Embryonic facial prominence (tissue), 1 donor: Measurements from ENCODE around the gene PKP1.

Source experiments
- DNase-seq: peaks from one replicate; pipeline ENCODE4 v3.0.0-alpha.2; 2016; ENCODE audit errors: extremely low spot score

PKP1 gene

GRCh38 chr1:201328576-201328975, 45.3 kb downstream of the PKP1 start:
- no peak for DNase-seq

- DNase-seq = no peak
Observed at GRCh38 chr1:201329286-201329685, 46.0 kb downstream of the PKP1 start.

DNA sequence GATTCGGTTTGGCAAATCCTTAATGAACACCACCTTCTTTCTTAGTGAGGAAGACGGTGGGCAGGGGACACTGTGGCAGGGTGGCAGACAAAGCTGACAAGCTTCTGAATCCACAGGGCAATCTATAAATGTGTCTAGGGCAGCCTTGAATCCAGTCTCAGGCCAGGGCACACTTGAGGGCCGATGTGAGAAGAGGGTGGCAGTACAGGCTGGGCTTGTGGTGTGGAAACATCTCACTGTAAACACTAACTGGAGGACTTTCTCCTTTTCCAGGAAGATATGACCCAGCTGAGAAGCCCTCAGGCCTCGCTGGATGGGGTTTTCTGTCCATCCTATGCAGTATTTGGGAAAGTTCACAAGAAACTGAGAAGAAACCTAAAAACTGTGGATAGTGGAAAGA, 46.5 kb downstream of the PKP1 start:
- no peak for DNase-seq

GRCh38 chr1:201330541-201330940, 47.2 kb downstream of the PKP1 start:
- DNase-seq = no peak

DNA sequence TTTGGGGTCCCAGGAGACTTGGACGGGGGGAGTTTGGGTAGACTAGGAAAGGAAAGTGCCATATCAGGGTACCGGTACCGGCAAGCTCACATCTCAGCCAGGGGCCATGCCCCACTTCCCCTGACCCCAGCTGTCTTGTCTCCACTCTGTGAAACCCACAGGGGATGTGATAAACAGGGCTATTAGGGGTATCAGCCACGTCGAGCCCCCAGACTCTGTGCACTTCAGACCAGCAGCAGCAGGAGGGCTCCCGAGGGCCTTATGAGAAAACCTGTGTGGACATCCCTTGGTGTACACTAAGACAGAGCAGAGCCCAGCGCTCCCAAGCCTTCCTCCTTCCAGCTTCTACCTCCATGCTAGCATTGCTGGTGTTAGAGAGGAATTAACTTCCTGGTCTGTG, 47.9 kb downstream of the PKP1 start:
- no peak for DNase-seq

GRCh38 chr1:201332021-201332420, 48.7 kb downstream of the PKP1 start:
- DNase-seq = no peak

GRCh38 chr1:201332616-201333335, 49.5 kb downstream of the PKP1 start:
- no peak for DNase-seq

- DNase-seq = no peak
Observed at GRCh38 chr1:201334325-201335173, 51.2 kb downstream of the PKP1 start.

GRCh38 chr1:201335174-201335870, 52.0 kb downstream of the PKP1 start:
- no peak for DNase-seq

DNA sequence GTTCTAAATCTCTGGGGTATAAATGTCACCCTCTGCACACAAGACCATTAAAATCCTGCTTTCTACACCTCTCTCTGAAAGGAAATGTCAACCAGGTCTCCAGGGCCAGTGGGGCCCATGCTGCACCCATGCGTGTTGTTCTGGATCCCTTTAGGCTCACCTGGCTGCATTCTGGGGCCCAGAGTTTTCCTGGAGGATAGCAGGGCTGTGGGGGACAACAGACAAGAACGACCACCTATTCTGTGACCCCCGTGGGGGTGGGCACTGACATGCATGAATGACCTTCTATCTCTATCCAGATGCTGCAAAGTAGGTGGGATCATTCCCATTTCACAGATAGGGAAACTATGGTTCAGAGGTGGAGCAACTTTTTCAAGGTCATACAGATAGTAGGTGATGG, 52.6 kb downstream of the PKP1 start:
- no peak for DNase-seq

DNA sequence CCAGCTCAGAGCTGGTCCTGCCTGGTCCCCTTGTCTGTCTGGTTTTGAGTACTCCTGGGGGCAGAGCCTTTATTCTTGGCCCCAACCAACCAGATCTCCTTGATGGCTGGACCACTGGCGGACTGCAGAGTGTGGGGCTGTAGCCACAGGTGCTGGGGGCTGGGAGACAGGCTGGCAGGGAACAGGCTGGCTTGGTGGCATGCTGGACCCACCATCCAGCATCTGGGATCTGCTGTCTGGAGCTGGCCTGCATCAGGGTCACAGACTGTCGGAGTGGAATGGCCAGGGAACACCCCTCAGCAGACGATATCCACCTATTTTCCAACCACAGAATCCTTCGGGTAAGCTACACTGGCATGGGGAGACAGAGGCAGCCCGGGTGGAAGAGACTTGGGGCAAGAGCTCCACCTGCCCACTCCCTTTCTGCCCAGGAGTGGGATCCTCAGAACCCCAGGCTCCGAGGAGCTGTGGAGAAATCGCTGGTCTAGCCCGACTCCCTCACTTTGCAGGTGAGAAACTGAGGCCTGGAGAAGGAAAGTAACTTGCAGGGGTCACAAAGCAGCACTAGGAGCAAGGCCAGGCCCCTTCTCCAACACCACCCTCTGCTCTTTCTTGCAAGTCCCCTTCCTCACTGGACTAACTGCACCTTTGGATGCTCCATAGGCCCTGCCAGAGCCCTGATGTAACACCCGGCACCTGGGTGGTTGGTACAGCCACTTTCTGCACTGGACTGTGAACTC, 53.6 kb downstream of the PKP1 start:
- DNase-seq = no peak

- no peak for DNase-seq
Observed at GRCh38 chr1:201341377-201341776, 58.1 kb downstream of the PKP1 start.

- no peak for DNase-seq
Observed at GRCh38 chr1:201344206-201345080, 61.1 kb downstream of the PKP1 start.

DNA sequence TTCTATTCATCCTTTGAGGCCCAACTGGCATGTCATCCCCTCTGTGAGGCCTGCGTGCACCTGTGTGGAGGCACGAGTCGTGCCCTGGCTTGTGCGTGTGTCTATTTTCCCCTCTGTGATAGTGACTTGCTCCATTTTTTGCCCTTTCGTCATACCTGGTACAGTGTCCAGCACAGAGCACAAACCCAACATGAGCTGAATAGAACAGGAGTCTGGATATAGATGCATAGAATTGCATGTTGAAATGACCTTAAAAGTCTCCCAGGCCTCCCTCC, 61.7 kb downstream of the PKP1 start:
- DNase-seq = no peak

GRCh38 chr1:201346337-201346939, 63.1 kb downstream of the PKP1 start:
- no peak for DNase-seq

DNA sequence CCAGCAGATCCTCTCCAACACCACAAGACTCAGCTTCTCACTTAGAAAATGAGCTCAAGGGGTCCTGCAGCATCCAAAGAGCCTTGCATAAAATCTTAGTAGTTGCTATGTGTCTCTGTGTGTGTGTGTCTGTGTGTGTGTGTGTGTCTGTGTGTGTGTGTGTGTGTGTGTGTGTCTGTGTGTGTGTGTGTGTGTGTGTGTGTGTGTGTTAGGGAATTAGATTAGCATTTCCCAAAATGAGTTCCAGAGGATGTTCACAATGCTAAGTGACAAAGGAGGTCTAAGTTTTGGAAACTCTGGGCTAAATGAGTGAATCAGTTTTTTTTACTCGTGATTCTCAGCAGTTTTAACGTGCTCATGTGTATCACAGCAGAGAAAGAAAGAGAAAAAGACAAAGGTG, 63.7 kb downstream of the PKP1 start:
- no peak for DNase-seq

- no peak for DNase-seq
Observed at GRCh38 chr1:201347498-201348210, 64.3 kb downstream of the PKP1 start.

GRCh38 chr1:201348211-201348566, 64.9 kb downstream of the PKP1 start:
- DNase-seq = no peak

DNA sequence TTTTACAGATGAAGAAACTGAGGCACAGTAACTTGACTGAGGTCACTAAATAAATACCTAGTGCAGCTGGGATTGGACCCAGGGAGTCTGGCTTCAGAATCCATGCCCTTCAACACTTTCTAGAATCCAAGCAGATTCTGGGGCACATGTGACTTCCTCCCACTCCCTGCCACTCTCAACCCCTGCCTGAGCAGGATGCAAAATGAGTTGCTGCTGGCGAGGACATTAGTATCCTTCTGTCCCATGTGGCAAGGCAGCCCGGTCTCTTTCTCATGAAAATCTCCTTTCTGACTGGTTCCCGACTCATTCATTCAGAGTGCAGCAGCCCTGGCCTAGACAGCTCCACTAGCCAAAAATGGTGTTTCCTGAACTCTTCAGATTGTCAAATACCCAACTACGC, 65.8 kb downstream of the PKP1 start:
- DNase-seq = no peak

- no peak for DNase-seq
Observed at GRCh38 chr1:201350361-201350725, 67.0 kb downstream of the PKP1 start.
